OCI-LY3 (cell line): Measurements from ENCODE around the gene PIK3CB.

Experiments
- H2AFZ ChIP-seq: fragments of 200-600, 300-600 bp; shearing (Covaris generic); 2 replicates; pipeline ENCODE4 v1.6.0; 2014; ENCODE audit warnings: antibody characterized with exemption, low read depth, low read length
- H3K27ac ChIP-seq: fragments of 200-600, 300-600 bp; sonication (generic); 2 replicates; pipeline ENCODE4 v1.5.1; 2014; ENCODE audit warnings: mild to moderate bottlenecking, low read length, moderate library complexity, mixed read lengths
- H3K27me3 ChIP-seq: fragments of 200-600, 300-600 bp; sonication (generic); 2 replicates; pipeline ENCODE4 v1.6.1; 2014; ENCODE audit warnings: low read depth, low read length, mixed read lengths
- H3K36me3 ChIP-seq: fragments of 200-600, 300-600 bp; sonication (generic); replicated peaks from 2 replicates; pipeline ENCODE3; 2014; ENCODE audit warnings: low read depth, low read length, mixed read lengths
- H3K4me1 ChIP-seq: fragments of 300-600, 200-600 bp; sonication (generic); 2 replicates; pipeline ENCODE4 v1.6.1; 2014; ENCODE audit warnings: low read length, mixed read lengths
- H3K4me2 ChIP-seq: fragments of 200-600, 300-600 bp; sonication (generic); 2 replicates; pipeline ENCODE4 v1.6.1; 2014; ENCODE audit warnings: low read length, mixed read lengths
- H3K4me3 ChIP-seq: fragments of 300-600, 200-600 bp; sonication (generic); 2 replicates; pipeline ENCODE4 v1.5.1; 2014; ENCODE audit warnings: antibody characterized with exemption, mild to moderate bottlenecking, low read length, moderate library complexity
- H3K79me2 ChIP-seq: fragments of 300-600, 200-600 bp; shearing (Covaris generic); 2 replicates; pipeline ENCODE4 v1.6.1; 2014; ENCODE audit warnings: mild to moderate bottlenecking, low read length, mixed read lengths
- H3K9ac ChIP-seq: fragments of 300-600, 200-600 bp; shearing (Covaris generic); 2 replicates; pipeline ENCODE4 v1.6.0; 2014; ENCODE audit warnings: mild to moderate bottlenecking, low read length, moderate library complexity
- H3K9me3 ChIP-seq: fragments of 200-600, 300-600 bp; shearing (Covaris generic); 2 replicates; pipeline ENCODE4 v1.6.1; 2014; ENCODE audit warnings: low read length, mixed read lengths; ENCODE audit not compliant: insufficient read depth
- H4K20me1 ChIP-seq: fragments of 200-600, 300-600 bp; sonication (generic); 2 replicates; pipeline ENCODE4 v1.6.1; 2016; ENCODE audit warnings: low read length, mixed read lengths; ENCODE audit not compliant: insufficient read depth
- CTCF ChIP-seq: fragments of 200-600, 300-600 bp; sonication (generic); IDR thresholded peaks from 2 replicates; pipeline ENCODE4 v1.5.1; 2014; ENCODE audit warnings: antibody characterized with exemption, low read length, low read depth
- EZH2phosphoT487 ChIP-seq: fragments of 200-600 bp; shearing (Covaris generic); IDR thresholded peaks from 2 replicates; pipeline ENCODE4 v1.6.1; 2018; ENCODE audit warnings: antibody characterized with exemption, mixed run types, low read depth

The PIK3CB gene

GRCh38 chr3:138872632-138873031 lies 37.9 kb upstream of the PIK3CB start:
- no peak overlapping the region for H2AFZ ChIP-seq

GRCh38 chr3:138867996-138868395 lies 33.3 kb upstream of the PIK3CB start:
- no peak overlapping the region for H3K27ac ChIP-seq
- TF ChIP-seq CTCF: no peak
- TF ChIP-seq EZH2phosphoT487: no peak

More at GRCh38 chr3:138872632-138873031, 37.9 kb upstream of the PIK3CB start:
- H3K4me2 ChIP-seq: no peak overlapping the region
- H3K9ac ChIP-seq: no peak overlapping the region
- no peaks in the 10 kb centered on the region for H3K79me2 ChIP-seq
- no peaks in the 10 kb centered on the region for H3K36me3 ChIP-seq
- no peaks in the 10 kb centered on the region for H4K20me1 ChIP-seq
- no peak overlapping the region for H3K4me3 ChIP-seq
- no peaks in the 10 kb centered on the region for H3K27me3 ChIP-seq
- no peak overlapping the region for H3K27ac ChIP-seq
- TF ChIP-seq EZH2phosphoT487 (no peak), CTCF (no peak)
- H3K4me1 ChIP-seq: no peaks in the 10 kb centered on the region
- no peaks in the 10 kb centered on the region; the same call in 1 of the 2 replicates for H3K9me3 ChIP-seq

GRCh38 chr3:138863776-138864113 lies 29.0 kb upstream of the PIK3CB start:
- no peaks in the 10 kb centered on the region for H4K20me1 ChIP-seq
- peak overlapping the region; percentile 24; the same call in 1 of the 2 replicates for H2AFZ ChIP-seq
- H3K36me3 ChIP-seq: no peaks in the 10 kb centered on the region
- peaks cover 18% of the 10 kb centered on the region for H3K4me1 ChIP-seq
- H3K79me2 ChIP-seq: no peaks in the 10 kb centered on the region
- no peak overlapping the region for H3K27ac ChIP-seq
- no peak overlapping the region for H3K4me2 ChIP-seq
- no peak overlapping the region for H3K9ac ChIP-seq
- H3K9me3 ChIP-seq: no peaks in the 10 kb centered on the region
- no peak for TF ChIP-seq CTCF
- TF ChIP-seq EZH2phosphoT487: no peak
- no peaks in the 10 kb centered on the region for H3K27me3 ChIP-seq
- H3K4me3 ChIP-seq: no peak overlapping the region

More at GRCh38 chr3:138867996-138868395, 33.3 kb upstream of the PIK3CB start:
- Histone ChIP-seq H3K36me3 (no peaks in the 10 kb centered on the region), H3K4me1 (peaks cover 5% of the 10 kb centered on the region; the same call in 1 of the 2 replicates), H4K20me1 (no peaks in the 10 kb centered on the region), H3K79me2 (no peaks in the 10 kb centered on the region), H3K27me3 (no peaks in the 10 kb centered on the region), H3K4me2 (no peak overlapping the region), H2AFZ (no peak overlapping the region), H3K9me3 (no peaks in the 10 kb centered on the region), H3K4me3 (no peak overlapping the region), H3K9ac (no peak overlapping the region)

GRCh38 chr3:138862924-138863775 lies 28.4 kb upstream of the PIK3CB start:
- Histone ChIP-seq H3K4me2 (peak overlapping the region; percentile 13; the same call in 1 of the 2 replicates), H3K4me3 (no peak overlapping the region), H3K4me1 (peaks cover 18% of the 10 kb centered on the region), H4K20me1 (no peaks in the 10 kb centered on the region), H3K9me3 (no peaks in the 10 kb centered on the region), H3K36me3 (no peaks in the 10 kb centered on the region), H3K9ac (no peak overlapping the region), H2AFZ (peak overlapping the region; percentile 24; the same call in 1 of the 2 replicates), H3K27ac (no peak overlapping the region), H3K27me3 (no peaks in the 10 kb centered on the region), H3K79me2 (no peaks in the 10 kb centered on the region)
- TF ChIP-seq CTCF (no peak), EZH2phosphoT487 (no peak)
